HUES64 (cell line): Measurements from ENCODE around the gene PPFIBP1.
"Not testable (repeated sequence)": the region's sequence is repeated elsewhere in the genome, so short reads cannot be mapped to it uniquely, and the experiment has no call there.

Source experiments
- H3K27ac ChIP-seq: 2 replicates; pipeline ENCODE4 v1.7.0; 2013; ENCODE audit warnings: low read depth, low read length, inconsistent platforms
- H3K27me3 ChIP-seq: 2 replicates; pipeline ENCODE4 v1.6.1; 2013; ENCODE audit warnings: mild to moderate bottlenecking, low read length; ENCODE audit not compliant: insufficient read depth
- H3K36me3 ChIP-seq: 2 replicates; pipeline ENCODE4 v1.6.1; 2013; ENCODE audit warnings: mild to moderate bottlenecking, low read length; ENCODE audit not compliant: insufficient read depth
- H3K4me1 ChIP-seq: 2 replicates; pipeline ENCODE4 v1.6.1; 2013; ENCODE audit warnings: mild to moderate bottlenecking, low read length, moderate library complexity; ENCODE audit not compliant: insufficient read depth
- H3K4me3 ChIP-seq: 2 replicates; pipeline ENCODE4 v1.5.1; 2013; ENCODE audit warnings: mild to moderate bottlenecking, low read length, moderate library complexity
- H3K9ac ChIP-seq: 2 replicates; pipeline ENCODE4 v1.6.1; 2013; ENCODE audit warnings: mild to moderate bottlenecking, low read depth, low read length
- H3K9me3 ChIP-seq: 2 replicates; pipeline ENCODE4 v1.6.1; 2013; ENCODE audit warnings: low read depth, low read length; ENCODE audit not compliant: insufficient read depth
- WGBS: fragments of 150-250, 120-280 bp; methylation state at CpG from one replicate; pipeline ENCODE4 v1.1.7; 2013; ENCODE audit warnings: missing lambda C conversion rate; 5-methylcytosine and 5-hydroxymethylcytosine counted together

Gene PPFIBP1

DNA sequence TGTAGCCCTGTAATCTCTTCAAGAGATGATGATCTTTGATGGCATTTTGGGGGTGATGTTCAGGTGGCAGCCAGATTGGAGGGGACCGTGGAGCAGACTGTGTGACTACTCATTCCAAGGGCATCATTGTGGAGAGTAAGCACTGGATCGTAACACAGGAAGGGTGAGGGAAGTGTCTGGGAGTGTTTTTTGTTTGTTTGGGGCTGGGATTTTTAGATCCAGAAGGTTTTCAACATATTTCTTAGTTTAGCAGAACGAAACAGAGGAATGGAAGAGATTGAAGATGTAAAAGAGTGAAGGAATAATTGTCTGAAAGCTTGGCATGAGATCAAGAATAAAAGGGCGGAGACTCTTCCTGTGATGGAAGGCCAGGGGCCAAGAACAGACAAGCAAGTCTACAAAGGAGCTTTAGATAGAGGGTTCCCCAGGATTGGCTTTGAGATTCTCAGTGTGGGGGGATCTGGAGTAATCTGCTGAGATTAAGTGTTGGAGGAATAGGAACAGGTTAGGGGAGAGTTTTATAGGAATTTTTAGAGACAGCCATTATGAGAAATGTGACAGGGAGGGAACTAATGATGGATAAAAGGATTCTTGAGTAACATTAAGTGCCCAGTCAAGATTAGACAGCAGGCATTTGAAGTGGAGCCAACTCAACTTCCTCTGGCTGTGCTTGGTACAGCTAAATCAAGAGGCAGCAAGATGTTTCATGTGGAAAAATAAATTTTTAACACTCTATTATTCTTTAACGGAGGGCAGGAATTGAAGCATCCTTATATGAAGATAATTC, 92.5 kb downstream of the PPFIBP1 start:
- Histone ChIP-seq H3K4me3 (no peak overlapping the region), H3K4me1 (peaks cover 10% of the 10 kb centered on the region; the same call in 1 of the 2 replicates), H3K9ac (no peak overlapping the region), H3K27me3 (no peaks in the 10 kb centered on the region), H3K9me3 (no peaks in the 10 kb centered on the region), H3K27ac (no peak overlapping the region), H3K36me3 (no peaks in the 10 kb centered on the region; the same call in 1 of the 2 replicates)
- 92% methylated on average over 4 of the region's 5 CpGs for WGBS

DNA sequence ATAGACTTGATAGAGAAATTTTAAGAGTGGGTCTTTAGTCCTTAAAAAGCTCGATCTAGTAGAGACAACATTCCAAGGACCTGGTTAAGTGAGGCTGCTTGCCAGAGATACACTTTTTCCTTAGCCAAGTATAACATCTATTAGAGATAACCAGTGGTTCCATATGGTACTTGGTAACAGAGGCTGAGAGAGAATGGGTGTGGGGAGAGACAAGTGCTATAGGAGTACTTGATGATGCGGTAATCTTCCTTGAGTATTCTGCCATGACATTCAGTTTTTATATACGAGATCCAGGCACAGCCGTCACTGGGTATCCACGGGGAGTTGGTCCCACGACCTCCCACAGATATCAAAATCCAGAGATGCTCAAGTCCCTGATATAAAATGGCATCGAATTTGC, 94.8 kb downstream of the PPFIBP1 start:
- H3K9ac ChIP-seq = no peak overlapping the region
- H3K36me3 ChIP-seq = no peaks in the 10 kb centered on the region; the same call in 1 of the 2 replicates
- H3K27me3 ChIP-seq = no peaks in the 10 kb centered on the region
- H3K4me3 ChIP-seq = no peak overlapping the region
- 94% methylated on average over 7 of the region's 7 CpGs for WGBS
- H3K9me3 ChIP-seq = no peaks in the 10 kb centered on the region
- H3K27ac ChIP-seq = no peak overlapping the region
- peaks cover 10% of the 10 kb centered on the region; the same call in 1 of the 2 replicates for H3K4me1 ChIP-seq

DNA sequence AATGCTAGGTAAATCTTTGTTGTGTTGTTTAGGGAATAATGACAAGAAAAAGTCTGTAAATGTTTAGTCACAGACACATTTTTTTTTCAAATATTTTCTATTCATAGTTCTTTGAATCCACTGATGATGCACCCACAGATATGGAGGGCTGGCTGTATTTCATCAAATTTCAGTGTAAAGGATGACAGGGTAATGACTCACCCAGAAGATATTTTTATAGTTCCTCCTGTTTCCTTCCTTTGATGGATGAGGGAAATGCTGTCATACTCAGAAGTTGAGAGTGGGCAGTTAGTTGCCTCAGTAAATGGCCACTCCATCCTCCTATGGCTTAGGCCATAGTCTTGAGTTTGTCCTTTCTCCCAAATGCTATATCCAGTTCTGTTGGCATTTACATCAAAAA, 95.3 kb downstream of the PPFIBP1 start:
- Histone ChIP-seq H3K27me3 (no peaks in the 10 kb centered on the region), H3K36me3 (no peaks in the 10 kb centered on the region; the same call in 1 of the 2 replicates), H3K27ac (no peak overlapping the region), H3K9me3 (no peaks in the 10 kb centered on the region), H3K4me1 (peaks cover 10% of the 10 kb centered on the region; the same call in 1 of the 2 replicates), H3K9ac (no peak overlapping the region), H3K4me3 (no peak overlapping the region)

DNA sequence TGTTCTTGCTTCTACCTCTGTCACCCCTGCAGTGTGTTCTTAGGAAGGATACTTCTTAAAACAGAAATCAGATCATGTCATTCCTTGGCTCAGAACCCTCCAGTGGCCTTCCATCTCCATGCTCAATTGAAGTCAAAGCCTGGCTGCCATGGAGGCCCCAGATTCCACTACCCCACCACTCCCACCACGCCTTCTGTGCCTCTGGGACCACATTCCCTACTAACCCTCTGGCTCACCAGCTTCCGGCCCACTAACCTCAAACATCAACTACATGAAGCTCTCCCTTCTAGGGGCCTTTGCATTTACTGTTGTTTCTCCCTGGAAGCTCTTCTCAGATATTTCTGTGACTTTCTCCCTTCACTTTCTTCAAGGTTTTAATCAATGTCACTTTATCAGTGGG, 96.1 kb downstream of the PPFIBP1 start:
- 93% methylated on average over 2 of the region's 2 CpGs for WGBS
- Histone ChIP-seq H3K27ac (no peak overlapping the region), H3K4me3 (no peak overlapping the region), H3K9me3 (no peaks in the 10 kb centered on the region), H3K4me1 (peaks cover 8% of the 10 kb centered on the region; the same call in 1 of the 2 replicates), H3K9ac (no peak overlapping the region), H3K36me3 (no peaks in the 10 kb centered on the region; the same call in 1 of the 2 replicates), H3K27me3 (no peaks in the 10 kb centered on the region)

DNA sequence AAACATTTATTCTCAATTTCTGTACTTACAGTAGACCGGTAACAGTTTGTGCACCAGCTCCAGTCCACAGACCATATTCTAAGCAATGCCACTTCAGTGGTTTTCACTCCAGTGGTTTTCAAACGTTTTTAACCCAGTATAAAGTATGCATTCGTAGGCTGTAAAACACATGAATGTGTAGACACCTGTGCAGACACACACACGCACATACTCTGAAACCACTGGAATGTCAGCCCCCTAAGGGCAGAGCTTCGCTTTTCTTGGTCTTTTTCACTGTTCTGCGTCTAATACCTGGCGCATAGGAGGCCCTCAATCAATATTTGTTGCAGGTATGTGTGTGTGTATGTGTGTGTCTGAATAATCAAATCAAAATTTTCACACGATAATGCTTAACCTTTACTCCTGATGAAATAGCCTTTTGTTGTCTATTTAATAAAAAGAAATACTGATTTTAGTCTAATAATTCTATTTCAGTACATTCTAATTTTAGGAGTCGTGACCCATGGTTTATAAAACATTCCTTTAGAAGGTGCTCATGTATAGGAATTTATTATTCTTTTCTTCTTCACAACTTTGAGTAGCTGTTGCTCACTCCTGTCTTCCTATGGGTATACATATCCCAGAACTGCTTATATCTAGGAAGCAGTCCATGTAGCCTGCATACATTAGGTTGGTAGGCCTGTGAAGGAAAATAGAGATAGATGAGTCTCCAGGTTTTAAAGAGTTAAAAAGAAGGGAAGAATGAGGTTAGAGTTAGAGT, 98.6 kb downstream of the PPFIBP1 start:
- H3K9me3 ChIP-seq = no peaks in the 10 kb centered on the region
- 93% methylated on average over 7 of the region's 9 CpGs for WGBS
- no peaks in the 10 kb centered on the region for H3K27me3 ChIP-seq
- no peak overlapping the region for H3K27ac ChIP-seq
- peaks cover 2% of the 10 kb centered on the region; the same call in 1 of the 2 replicates for H3K4me1 ChIP-seq
- H3K4me3 ChIP-seq = no peak overlapping the region
- H3K9ac ChIP-seq = no peak overlapping the region
- no peaks in the 10 kb centered on the region; the same call in 1 of the 2 replicates for H3K36me3 ChIP-seq

DNA sequence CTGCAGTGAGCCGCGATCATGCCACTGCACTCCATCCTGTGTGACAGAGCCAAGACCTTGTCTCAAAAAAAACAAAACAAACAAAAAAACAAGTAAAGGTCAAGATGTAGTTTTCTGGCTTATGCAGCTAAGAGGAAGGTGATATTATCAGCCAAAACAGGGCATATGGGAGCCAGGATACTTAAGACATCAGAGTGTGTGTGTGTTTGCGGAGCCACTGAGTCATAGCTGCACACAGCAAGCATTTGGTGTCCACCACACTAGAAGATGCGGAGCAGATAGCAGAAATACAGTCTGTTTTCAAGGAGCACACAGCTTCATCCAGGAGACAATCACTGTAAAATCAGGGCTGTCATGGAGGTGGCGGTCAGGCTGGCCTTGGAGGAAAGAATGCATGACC, 99.6 kb downstream of the PPFIBP1 start:
- Histone ChIP-seq H3K4me1 (peaks cover 2% of the 10 kb centered on the region; the same call in 1 of the 2 replicates), H3K27ac (no peak overlapping the region), H3K36me3 (no peaks in the 10 kb centered on the region), H3K9ac (no peak overlapping the region), H3K9me3 (no peaks in the 10 kb centered on the region), H3K4me3 (no peak overlapping the region), H3K27me3 (no peaks in the 10 kb centered on the region)
- 96% methylated on average over 5 of the region's 5 CpGs for WGBS

DNA sequence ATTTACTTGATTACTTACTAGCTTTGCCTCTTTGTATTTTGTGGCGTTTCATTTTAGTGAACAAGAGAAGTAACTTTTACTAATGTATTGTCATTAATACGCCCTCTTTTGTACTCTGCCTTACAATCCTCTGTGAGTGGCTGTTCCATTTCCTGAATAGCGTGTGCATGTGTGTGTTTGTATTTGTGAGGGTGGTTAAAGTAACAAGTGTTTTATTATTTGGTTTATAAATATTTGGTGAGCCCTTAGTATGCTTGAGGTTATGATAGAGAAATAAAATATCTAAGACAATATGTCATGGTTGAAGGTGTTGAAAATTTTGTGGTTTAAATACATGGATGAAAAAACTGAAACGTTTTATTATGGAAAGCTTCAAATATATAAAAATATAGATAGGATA, 100.6 kb downstream of the PPFIBP1 start:
- H3K9ac ChIP-seq = no peak overlapping the region
- H3K9me3 ChIP-seq = no peaks in the 10 kb centered on the region
- peaks cover 2% of the 10 kb centered on the region; the same call in 1 of the 2 replicates for H3K4me1 ChIP-seq
- no peaks in the 10 kb centered on the region for H3K27me3 ChIP-seq
- WGBS = 92% methylated on average over 2 of the region's 4 CpGs
- no peak overlapping the region for H3K27ac ChIP-seq
- no peaks in the 10 kb centered on the region for H3K36me3 ChIP-seq
- no peak overlapping the region for H3K4me3 ChIP-seq

DNA sequence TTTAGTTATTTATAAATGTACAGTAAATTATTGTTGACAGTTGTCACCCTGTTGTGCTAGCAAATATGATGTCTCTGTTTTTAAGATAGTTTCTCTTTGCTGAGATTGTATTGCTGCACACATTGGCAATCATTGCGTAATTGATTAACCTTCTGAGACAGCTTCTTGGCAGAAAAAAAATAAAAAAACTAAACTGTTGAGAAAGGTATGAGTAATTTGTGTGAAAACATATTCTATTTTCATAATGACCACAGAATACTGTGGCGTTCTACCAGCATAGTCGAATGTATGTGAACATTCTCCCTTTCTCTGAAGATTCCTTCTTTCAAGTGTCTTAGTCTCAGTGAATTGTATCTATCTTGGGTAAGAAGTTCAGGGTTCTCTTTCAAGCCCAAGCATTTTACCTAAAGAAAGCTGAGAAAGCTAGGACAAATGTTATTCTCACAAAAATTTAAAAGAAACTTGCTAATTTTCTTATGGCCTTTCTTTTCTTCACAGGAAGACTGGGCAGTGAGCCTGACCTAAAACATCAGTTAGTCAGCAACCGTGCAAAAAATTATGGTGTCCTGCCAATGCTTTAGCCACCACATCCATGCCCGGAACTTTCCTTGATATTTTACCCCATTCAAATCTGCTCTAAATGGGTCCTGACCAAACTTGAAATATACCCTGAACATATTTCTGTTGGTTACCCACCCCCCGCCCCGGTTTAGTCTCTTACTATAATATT, 103.3 kb downstream of the PPFIBP1 start:
- no peak overlapping the region for H3K27ac ChIP-seq
- no peaks in the 10 kb centered on the region for H3K9me3 ChIP-seq
- no peak overlapping the region for H3K9ac ChIP-seq
- WGBS = 96% methylated on average over 3 of the region's 7 CpGs
- no peak overlapping the region for H3K4me3 ChIP-seq
- no peaks in the 10 kb centered on the region for H3K27me3 ChIP-seq
- peaks cover 2% of the 10 kb centered on the region; the same call in 1 of the 2 replicates for H3K4me1 ChIP-seq
- H3K36me3 ChIP-seq = no peaks in the 10 kb centered on the region

DNA sequence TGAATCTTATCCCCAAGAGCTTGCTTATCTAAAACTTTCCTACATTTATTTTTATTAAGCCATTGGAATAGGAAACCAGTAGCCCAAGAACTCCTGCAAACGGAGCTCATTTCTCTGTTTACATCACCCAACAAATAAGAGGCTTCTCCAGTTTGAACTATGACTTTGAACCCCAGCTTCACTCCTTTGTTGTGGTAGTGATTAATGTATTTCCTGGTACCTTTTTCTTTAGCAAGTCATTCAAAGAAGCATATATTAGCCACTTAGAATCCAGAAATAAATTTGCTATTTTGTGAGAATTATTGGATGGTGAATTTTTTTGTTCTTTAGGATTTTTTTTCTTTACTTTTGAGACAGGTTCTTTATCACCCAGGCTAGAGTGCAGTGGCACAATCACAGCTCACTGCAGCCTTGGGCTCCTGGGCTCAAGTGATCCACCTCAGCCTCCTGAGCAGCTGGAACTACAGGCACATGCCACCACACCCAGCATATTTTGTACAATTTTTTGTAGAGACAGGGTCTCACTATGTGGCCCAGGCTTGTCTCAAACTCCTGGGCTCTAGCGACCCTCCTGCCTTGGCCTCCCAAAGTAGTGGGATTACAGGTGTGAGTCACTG, 104.0 kb downstream of the PPFIBP1 start:
- H3K27me3 ChIP-seq, H3K27ac ChIP-seq, H3K4me3 ChIP-seq, H3K4me1 ChIP-seq, H3K36me3 ChIP-seq, H3K9ac ChIP-seq, H3K9me3 ChIP-seq: not testable (repeated sequence)
- 97% methylated on average over 2 of the region's 2 CpGs for WGBS

DNA sequence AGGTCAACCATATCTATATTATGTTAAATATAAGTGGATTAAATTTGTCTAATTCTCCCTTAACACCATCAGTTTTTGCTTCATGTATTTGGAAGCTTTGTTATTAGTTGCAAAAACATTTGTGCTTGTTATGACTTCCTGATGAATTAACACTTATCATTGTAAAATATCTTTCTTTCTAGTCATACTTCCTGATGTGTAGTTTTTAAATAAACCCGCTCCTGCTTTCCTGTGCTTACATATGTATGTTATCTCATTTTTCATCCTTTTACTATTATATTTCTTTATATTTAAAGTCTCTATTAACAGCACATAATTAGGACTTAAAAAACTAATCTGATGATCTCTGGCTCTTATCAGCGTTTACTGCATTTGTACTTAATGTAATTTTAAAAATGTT, 106.2 kb downstream of the PPFIBP1 start:
- not testable (repeated sequence) for H3K27ac ChIP-seq, H3K36me3 ChIP-seq, H3K4me1 ChIP-seq, H3K4me3 ChIP-seq, H3K9ac ChIP-seq, H3K27me3 ChIP-seq, H3K9me3 ChIP-seq
- 100% methylated on average over 1 of the region's 2 CpGs for WGBS
